ENCODE data around the gene WDR64. TPM values are rescaled to one million over a fixed set of nuclear protein-coding genes. Genes with fewer than 3 reads are reported as not detected.

The WDR64 gene
- total and polyA plus RNA-seq, 2 of the 13 experiments (the other 11 are each of a cell fraction or from before 2014, with no cell fraction given), result not detected

DNA sequence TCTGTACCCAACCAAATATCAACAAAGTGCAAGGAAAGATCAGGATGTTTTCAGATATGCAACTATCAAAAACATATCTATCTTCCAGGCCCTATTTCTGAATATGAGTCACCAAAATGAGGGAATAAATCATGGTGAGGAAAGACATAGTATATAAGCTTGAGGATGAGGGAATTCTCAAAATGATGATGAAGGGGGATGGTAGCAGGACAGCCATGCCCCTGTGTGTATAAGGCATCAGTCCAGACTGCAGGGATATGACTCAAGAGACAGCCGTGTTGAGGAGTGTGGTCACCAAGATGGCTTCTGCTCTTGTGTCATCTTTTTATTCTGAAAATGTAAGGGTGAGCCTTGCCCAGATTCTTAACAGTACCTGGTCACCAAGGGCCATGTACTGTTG lies 4.4 kb upstream of the WDR64 start:
- FAIRE-seq, result no peak
- Histone ChIP-seq H3K27ac (ENCODE audit: extremely low read length, insufficient read depth, low read length) (no peak overlapping the region), H3K4me3 (replicated peaks in 1 of 3; ENCODE audit: insufficient read depth in 1 of 3, low read depth in 2 of 3, low read length in 3 of 3) (no peak overlapping the region), H2AFZ (ENCODE audit: low read length) (no peak overlapping the region), H3K36me3 (replicated peaks in 1 of 2; ENCODE audit: control insufficient read depth in 1 of 2, insufficient read depth in 2 of 2, low read length in 2 of 2) (no peaks in the 10 kb centered on the region), H3K27me3 (ENCODE audit: control insufficient read depth in 1 of 2, insufficient read depth in 2 of 2, low read length in 2 of 2) (no peaks in the 10 kb centered on the region), H3K9me3 (ENCODE audit: low read length) (no peaks in the 10 kb centered on the region), H3K4me2 (ENCODE audit: low read depth, low read length) (no peak overlapping the region), H3K79me2 (ENCODE audit: insufficient read depth, low read length) (no peaks in the 10 kb centered on the region), H3K9ac (ENCODE audit: insufficient read depth, low read depth, low read length) (no peak overlapping the region), H4K20me1 (ENCODE audit: insufficient read depth, low read length) (no peaks in the 10 kb centered on the region), H3K4me1 (ENCODE audit: insufficient read depth, low read length) (peaks cover 4% of the 10 kb centered on the region)
- no TSS peak for BruUV-seq (replicated peaks)
- POLR2A ChIA-PET, result no interaction called here
- no peak for ATAC-seq
- DNase-seq (ENCODE audit: low spot score), result no peak
- TF ChIP-seq CCAR2 (optimal IDR thresholded peaks at IDR 0.05; ENCODE audit: low read depth, low read length) (no peak), FOSL1 (CRISPR knock-in tag; IDR thresholded peaks at IDR 0.05; ENCODE audit: borderline replicate concordance) (no peak), TBX2 (CRISPR knock-in tag; IDR thresholded peaks at IDR 0.05; ENCODE audit: borderline replicate concordance) (no peak)
- TF ChIP-seq, protein P1, sequence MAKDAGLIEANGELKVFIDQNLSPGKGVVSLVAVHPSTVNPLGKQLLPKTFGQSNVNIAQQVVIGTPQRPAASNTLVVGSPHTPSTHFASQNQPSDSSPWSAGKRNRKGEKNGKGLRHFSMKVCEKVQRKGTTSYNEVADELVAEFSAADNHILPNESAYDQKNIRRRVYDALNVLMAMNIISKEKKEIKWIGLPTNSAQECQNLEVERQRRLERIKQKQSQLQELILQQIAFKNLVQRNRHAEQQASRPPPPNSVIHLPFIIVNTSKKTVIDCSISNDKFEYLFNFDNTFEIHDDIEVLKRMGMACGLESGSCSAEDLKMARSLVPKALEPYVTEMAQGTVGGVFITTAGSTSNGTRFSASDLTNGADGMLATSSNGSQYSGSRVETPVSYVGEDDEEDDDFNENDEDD (CRISPR knock-in tag; IDR thresholded peaks at IDR 0.05; ENCODE audit: borderline replicate concordance), result no peak
- TF ChIP-seq, protein P2, sequence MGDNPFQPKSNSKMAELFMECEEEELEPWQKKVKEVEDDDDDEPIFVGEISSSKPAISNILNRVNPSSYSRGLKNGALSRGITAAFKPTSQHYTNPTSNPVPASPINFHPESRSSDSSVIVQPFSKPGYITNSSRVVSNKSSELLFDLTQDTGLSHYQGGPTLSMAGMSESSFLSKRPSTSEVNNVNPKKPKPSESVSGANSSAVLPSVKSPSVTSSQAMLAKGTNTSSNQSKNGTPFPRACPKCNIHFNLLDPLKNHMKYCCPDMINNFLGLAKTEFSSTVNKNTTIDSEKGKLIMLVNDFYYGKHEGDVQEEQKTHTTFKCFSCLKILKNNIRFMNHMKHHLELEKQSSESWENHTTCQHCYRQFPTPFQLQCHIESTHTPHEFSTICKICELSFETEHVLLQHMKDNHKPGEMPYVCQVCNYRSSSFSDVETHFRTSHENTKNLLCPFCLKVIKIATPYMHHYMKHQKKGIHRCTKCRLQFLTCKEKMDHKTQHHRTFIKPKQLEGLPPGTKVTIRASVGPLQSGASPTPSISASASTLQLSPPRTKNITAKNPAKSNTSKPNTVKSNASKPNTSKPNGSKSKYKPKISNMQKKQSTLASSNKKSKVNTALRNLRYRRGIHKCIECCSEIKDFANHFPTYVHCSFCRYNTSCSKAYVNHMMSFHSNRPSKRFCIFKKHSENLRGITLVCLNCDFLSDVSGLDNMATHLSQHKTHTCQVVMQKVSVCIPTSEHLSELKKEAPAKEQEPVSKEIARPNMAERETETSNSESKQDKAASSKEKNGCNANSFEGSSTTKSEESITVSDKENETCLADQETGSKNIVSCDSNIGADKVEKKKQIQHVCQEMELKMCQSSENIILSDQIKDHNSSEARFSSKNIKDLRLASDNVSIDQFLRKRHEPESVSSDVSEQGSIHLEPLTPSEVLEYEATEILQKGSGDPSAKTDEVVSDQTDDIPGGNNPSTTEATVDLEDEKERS (CRISPR knock-in tag; IDR thresholded peaks at IDR 0.05), result no peak
- intact Hi-C loops (cut with micrococcal nuclease; ENCODE audit: unreplicated experiment) (no loop called here), in situ Hi-C loops (cut with HindIII; ENCODE audit: extremely low pct_ligation_motif_present, low pct_unique_long_range_greater_than_20kb) (no loop called here)
- 40% methylated on average over 1 of the region's 1 CpG for WGBS (ENCODE audit: low lambda C conversion rate)
- CTCF ChIA-PET (ENCODE audit: low intra/inter-chr PET ratio, low total read pairs), result no interaction called here
